IPS DF 4.7 (cell line): ENCODE measurements around the gene GDPD1.
A peak's percentile ranks its signal among the peaks of the same experiment; 100 is the strongest.
"Not testable (repeated sequence)": the region's sequence is repeated elsewhere in the genome, so short reads cannot be mapped to it uniquely, and the experiment has no call there.

Experiments used
- DNase-seq: peaks from one replicate; pipeline ENCODE4 v3.0.0-alpha.2; 2013; ENCODE audit warnings: low spot score; ENCODE audit errors: extremely low read depth

GDPD1 gene

GRCh38 chr17:59220328-59221158 lies at the start of gene GDPD1:
TSS of gene GDPD1 (plus strand) at chr17:59220511. CDS start at chr17:59220610, 99 bp downstream.
- DNase-seq = peak; percentile 64

- no peak for DNase-seq
These were observed 47.8 kb upstream of the GDPD1 start for GRCh38 chr17:59172436-59173004.

GRCh38 chr17:59174671-59175070 lies 45.6 kb upstream of the GDPD1 start:
- no peak for DNase-seq

GRCh38 chr17:59175076-59175475 lies 45.2 kb upstream of the GDPD1 start:
- DNase-seq = no peak

- no peak for DNase-seq
These were observed 41.9 kb upstream of the GDPD1 start for GRCh38 chr17:59178266-59178985.

- not testable (repeated sequence) for DNase-seq
These were observed 40.7 kb upstream of the GDPD1 start for GRCh38 chr17:59179601-59180000.

- DNase-seq = no peak
These were observed 39.7 kb upstream of the GDPD1 start for GRCh38 chr17:59180626-59181025.

- DNase-seq = no peak
These were observed 38.8 kb upstream of the GDPD1 start for GRCh38 chr17:59181481-59181880.

- no peak for DNase-seq
These were observed 34.3 kb upstream of the GDPD1 start for GRCh38 chr17:59185997-59186396.

- DNase-seq = no peak
These were observed 33.5 kb upstream of the GDPD1 start for GRCh38 chr17:59186850-59187249.

- DNase-seq = no peak
These were observed 29.5 kb upstream of the GDPD1 start for GRCh38 chr17:59190806-59191205.

GRCh38 chr17:59193336-59193862 lies 26.9 kb upstream of the GDPD1 start:
- DNase-seq = no peak

- no peak for DNase-seq
These were observed 20.9 kb upstream of the GDPD1 start for GRCh38 chr17:59199398-59199797.

GRCh38 chr17:59202320-59202719 lies 18.0 kb upstream of the GDPD1 start:
- no peak for DNase-seq

- no peak for DNase-seq
These were observed 941 bp upstream of the GDPD1 start for GRCh38 chr17:59219370-59219769.

- no peak for DNase-seq
These were observed 351 bp upstream of the GDPD1 start for GRCh38 chr17:59219992-59220327.

GRCh38 chr17:59221159-59221847 lies 992 bp downstream of the GDPD1 start:
- no peak for DNase-seq

- DNase-seq = no peak
These were observed 3.5 kb downstream of the GDPD1 start for GRCh38 chr17:59223813-59224212.

- not testable (repeated sequence) for DNase-seq
These were observed 8.3 kb downstream of the GDPD1 start for GRCh38 chr17:59228588-59228987.

GRCh38 chr17:59230764-59231163 lies 10.5 kb downstream of the GDPD1 start:
- no peak for DNase-seq

- no peak for DNase-seq
These were observed 14.3 kb downstream of the GDPD1 start for GRCh38 chr17:59234631-59235030.

- no peak for DNase-seq
These were observed 18.6 kb downstream of the GDPD1 start for GRCh38 chr17:59238906-59239305.
